H54 (cell line): ENCODE data around the gene NEK6.

ENCODE experiments used
- DNase-seq: peaks from one replicate; pipeline ENCODE4 v3.0.0; 2011; ENCODE audit warnings: low spot score, mixed read lengths; ENCODE audit not compliant: insufficient read length
- FAIRE-seq: peaks from 3 replicates; lab custom pipeline; 2011; peaks lifted over from hg19 to GRCh38; lab: Jason Lieb, UNC
- POLR2A ChIP-seq: IDR thresholded peaks from 2 replicates; pipeline ENCODE4 v1.6.1; 2011; ENCODE audit warnings: low read depth, mild to moderate bottlenecking, low read length

The NEK6 gene

DNA sequence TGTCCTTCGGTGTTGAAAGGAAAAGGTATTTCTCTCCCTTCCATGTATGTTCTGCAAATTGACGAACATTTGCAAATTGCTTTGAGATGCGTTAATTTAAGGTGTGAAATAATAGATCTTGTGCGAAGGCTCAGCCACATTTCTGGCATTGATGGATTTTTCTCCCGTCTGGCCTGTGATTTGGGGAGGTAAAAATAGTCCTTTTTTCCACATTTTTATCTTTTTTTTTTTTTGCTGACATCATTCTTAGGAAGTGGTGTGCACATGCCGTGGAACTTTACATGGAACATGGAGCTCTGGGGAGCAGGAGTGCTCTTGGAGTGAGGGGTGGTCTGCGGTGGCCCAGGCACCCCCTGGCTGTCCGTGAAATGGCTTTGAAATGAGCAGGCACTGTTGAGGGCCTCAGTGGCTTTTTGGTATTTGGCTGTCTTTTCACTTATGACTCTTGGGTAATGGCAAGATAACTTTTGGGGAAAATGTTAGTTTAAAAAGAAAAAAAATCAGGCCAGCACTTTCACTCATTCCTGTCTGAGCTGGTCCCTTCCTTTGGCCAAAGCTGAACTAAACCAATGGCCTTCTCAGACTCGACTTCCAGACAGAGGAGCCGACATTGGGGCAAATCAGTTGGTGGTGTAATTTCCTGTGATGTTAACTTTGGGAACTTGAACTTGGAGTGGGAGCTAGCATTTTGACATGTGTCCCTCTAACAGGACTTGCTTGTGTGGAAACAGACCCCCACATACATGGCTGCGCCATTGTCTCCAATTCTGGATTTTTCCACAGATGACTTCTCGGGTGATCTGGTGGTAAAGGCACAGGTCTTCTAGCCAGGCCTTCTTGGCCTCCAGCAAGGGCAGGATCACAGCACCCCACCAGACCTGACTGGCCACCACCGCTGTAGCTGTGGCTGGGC lies 4.2 kb downstream of the NEK6 start:
- no peak for TF ChIP-seq POLR2A
- no peak for DNase-seq
- no peak for FAIRE-seq

DNA sequence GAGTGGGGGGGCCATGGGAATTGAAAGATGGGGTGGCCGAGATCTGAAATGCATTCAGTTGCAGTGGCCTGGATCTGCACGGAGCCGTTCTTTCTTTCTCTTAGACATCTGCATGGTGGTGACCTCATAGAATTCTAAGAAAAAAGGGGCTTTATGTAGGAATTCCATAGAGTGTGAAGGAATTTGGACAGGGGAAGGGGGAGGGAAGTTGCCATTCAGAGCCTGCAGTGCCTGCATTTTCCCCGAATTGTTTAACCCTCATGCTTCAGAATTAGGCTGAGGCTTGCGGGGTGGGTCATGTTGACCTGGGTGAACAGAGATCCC lies 4.9 kb downstream of the NEK6 start:
- FAIRE-seq: no peak
- no peak for DNase-seq
- TF ChIP-seq POLR2A: no peak

DNA sequence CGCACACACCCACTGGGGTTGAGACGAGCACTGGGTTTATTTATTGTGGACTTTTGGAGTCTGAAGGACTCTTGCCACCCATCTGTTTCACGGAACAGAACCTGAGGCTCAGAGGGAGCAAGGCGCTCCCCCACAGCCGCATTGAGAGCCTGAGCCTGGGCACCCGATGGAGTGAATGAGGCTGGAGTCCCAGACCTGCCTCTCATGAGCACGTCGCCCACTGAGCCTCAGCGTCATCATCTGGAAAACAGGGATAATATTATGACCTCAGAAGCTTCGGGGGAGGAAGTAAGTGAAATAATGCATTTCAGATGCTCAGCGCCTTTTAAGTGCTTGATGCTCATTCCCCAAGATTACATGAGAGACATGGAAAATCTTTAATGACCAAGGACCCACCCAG lies 5.5 kb downstream of the NEK6 start:
- FAIRE-seq (no peak), DNase-seq (no peak)
- TF ChIP-seq POLR2A: no peak

DNA sequence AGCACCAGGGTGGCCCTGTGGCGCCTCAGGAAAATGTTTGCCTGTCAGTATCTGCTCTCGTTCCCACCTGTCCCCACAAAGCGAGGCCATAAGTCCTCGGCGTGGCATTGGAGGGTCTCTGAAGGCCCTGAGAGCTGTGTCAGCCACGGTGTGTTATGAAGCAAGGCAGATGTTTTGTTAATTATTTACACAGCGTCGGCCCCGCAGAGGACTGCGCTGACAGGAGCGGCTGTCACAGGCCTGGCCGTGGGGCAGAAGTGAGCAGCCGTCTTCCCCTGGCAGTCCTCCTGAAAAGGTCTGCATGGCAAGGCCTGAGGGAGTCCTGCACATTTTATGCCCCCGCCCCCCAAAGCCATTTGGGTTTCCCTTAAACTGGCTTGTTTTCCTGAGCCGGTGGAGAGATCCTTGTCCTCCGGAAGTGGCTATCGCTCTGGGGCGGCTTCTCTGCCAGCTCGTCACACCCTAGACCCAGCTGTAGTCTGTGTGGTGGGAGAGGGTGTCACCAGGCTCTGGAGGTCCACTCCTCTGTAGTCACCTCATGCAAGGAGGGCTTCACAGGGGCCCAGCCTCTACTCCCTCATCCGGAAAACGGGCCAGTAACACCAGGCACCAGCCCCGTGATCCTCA lies 6.2 kb downstream of the NEK6 start:
- DNase-seq (no peak), FAIRE-seq (no peak)

DNA sequence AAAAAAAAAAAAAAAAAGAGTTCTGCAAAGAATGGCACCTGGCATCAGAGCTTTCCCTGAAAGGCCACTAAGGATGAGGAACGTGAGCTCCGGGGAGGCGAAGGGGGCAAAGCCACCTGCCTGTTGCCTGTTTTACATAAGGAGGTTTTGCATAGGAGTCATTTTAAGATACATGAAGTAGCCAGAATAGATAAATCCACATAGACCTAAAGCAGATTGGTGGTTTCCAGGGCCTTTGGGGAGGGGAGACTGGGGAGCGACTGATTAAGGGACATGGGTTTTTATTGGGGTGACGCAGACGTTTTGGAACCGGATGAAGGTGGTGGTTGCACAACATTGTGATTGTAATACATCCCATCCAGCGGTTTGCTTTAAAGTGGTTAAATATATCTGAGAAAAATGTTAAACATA lies 7.1 kb downstream of the NEK6 start:
- no peak for DNase-seq
- FAIRE-seq: no peak
- no peak for TF ChIP-seq POLR2A

More for the DNA sequence above, 6.2 kb downstream of the NEK6 start:
- no peak for TF ChIP-seq POLR2A

DNA sequence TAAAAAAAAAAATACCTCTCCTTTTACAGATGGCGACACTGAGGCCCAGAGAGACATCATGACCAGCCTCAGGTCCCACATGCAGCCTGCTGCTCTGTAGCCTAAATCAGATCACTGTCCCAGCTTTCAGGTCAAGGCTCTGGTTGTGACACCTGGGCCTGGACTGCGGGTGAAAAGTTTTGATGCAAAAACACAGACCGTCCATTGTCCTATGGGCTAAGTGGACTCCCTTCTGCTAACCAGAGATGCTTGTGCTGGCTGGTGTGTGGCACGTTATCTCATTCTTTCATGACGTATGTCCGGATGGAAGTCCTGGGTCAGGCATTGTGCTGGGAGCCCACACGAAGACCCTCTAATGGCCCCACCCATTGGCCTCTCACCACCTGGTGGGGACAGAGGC lies 7.8 kb downstream of the NEK6 start:
- FAIRE-seq (no peak), DNase-seq (no peak)
- TF ChIP-seq POLR2A: no peak

DNA sequence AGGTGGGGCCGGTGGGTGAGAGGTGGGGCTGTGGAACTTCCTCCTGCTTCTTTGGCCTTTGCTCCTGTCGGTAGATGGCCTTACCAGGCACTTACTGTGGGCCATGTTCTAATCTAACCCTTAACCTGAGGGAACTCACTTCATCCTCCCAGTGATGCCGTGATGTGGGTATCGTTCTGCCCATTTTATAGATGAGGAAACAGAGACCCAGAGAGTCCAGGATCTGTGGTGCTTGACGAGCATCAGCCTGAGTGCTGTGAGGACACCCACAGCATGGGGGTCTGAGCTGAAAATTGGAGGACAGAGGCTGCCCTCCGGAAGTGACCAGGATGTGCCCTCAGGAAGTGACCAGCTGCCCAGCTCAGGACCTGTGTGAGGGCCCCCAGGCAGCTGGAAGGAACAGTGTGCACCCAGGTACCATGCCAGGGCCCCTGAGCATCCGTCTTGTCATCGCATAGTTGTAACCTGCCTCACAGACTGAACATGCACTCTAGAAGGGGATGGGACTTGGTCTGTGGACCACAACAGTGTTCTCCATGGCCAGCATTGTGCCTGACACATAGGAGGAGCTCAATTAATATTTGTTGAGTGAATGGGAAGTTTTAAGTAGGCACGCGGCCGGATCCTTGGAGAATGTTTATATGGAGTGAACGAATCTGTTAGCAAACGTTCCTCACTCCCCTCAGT lies 8.5 kb downstream of the NEK6 start:
- peak; percentile 37 for DNase-seq
- no peak for TF ChIP-seq POLR2A
- no peak for FAIRE-seq

DNA sequence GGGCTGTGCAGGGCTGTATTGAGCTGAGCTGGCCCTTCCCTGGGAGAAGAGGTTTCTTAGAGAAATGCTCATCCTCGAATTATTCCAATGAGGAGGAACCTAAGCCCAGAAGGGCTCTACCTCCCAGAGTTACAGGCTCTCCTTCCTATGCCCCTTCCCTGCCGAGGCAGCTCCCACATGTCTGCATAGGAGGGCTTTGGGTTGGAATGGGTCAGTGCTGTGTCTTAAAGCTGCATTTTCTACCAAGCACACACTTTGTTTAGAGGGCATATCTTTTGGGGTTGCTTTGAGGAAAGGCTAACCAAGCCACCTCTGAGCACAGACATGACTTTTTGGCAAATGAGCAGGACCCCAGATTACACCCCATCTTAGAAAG lies 9.1 kb downstream of the NEK6 start:
- FAIRE-seq: no peak
- no peak for TF ChIP-seq POLR2A

DNA sequence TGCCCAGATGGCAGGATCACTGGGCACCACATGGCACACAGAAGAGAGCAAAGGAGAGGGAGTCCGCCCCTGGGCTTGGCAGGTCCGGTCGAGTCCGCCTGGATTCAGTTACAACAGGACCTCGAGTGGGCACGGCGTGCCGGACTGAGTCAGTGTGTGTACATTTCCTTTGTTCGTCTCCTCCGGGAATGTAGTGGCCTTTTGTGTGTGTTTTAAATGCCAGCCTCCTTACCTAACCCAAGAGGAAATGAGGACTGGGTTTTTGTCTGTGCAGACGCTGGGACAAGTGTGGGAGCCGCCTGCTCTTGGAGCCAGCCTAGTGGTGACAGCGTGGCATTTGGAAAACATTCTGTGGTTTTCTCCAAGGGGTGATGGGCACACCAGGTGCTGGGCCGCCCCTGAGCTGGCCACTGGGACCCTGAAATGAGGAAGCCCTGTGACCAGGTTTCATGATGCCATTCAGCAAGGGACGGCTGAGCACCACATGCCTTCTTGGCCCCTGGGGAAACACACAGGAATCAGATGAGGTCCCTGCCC lies 9.6 kb downstream of the NEK6 start:
- peak; percentile 95 for DNase-seq
- peak; percentile 19; the same call in 1 of the 2 replicates for TF ChIP-seq POLR2A
- FAIRE-seq: peak; percentile 86

More for the DNA sequence above, 9.1 kb downstream of the NEK6 start:
- no peak for DNase-seq

DNA sequence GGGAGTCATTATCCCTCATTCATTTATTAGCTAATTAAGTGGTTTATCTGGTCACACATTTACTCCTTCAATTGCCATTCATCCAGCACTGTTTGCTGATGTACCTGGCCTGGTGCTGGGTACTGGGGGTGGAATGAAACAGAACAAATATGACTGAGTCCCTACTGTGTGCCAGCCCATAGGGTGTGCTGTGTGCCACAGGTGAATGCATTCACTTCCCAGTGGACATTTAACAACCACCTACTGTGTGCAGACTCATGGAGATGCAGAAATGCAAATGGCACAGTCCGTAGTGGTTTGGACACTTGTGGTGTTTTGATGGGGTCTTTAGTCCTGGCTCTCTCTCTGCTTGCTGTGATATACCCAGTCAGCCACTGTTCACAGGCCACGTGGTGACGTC lies 10.5 kb downstream of the NEK6 start:
- DNase-seq (no peak), FAIRE-seq (no peak)
- no peak for TF ChIP-seq POLR2A

DNA sequence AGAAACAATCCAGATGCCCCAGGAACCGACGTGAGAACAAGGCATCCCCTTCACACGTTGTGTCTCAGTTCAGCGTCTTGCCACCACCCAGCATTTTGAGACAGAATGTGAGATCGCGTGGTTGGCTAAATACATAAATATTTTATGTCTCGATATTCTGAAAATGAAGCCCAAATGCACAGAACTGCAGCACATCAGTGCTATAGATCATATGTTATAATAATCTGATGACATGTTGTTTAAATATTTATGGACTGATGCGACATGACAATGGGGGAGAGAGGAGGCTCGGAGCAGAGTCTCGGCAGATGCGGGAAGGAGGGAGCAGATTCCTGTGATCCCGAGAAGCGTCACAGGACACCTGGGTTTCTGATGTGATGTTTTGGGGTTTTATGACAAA lies 10.9 kb downstream of the NEK6 start:
- TF ChIP-seq POLR2A: no peak
- DNase-seq: no peak

DNA sequence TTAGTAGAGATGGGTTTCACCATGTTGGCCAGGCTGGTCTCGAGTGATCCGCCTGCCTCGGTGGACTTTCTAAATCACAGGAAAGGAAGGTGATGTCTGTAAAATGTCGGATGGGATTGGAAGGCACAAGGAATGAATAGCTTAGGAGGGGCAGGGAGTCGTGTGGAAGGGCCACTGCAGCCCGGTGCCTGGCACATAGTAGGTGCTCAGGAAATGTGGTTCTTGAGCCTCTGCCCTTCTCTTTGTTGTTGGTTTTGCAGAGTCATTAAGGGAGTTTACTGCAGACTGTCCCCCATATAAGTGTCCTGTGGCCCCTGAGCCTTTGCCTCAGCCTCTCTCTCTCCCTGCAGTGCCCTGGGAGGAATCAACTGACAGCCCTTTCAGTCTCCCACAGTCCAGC lies 11.8 kb downstream of the NEK6 start:
- FAIRE-seq: no peak
- DNase-seq: no peak
- TF ChIP-seq POLR2A: no peak

More for the DNA sequence above, 10.9 kb downstream of the NEK6 start:
- no peak for FAIRE-seq

DNA sequence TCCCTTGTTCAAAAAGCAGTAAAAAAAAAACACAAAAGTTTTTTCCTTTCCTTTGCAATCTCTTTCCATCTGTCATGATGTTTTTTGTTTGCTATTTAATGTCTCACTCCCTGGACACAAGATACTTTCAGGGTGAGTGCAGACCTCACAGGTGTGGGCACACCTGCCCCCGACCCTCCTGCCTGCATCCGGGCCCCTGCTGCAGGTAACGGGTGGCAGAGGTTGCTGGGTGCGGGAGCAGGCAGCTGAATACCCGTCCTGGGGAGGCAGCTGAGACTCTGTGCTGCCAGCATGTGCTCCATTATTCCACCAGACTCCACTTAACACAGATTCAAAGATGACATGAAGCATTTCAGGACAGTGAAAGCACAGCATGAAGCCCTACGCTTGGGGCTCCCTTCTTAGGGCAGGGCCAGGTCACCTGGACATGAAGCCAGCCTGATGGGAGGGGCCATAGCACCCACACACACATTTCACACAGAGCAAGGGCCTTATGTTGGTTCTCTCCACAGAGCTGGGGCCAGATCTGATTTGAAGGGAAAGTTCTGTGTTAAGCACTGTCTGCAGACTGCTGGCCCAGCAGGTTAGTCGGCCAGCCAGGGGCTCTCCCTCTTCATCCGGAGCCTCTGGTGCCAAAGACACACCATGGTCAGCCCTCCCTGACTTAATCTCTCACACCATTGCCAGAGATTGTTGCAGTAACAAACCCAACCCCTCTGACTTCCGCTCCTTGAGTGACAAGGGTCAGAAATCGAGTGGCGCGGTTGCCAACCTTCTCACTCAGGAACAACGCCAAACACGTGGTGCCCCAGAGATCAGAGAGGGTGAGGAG lies 13.0 kb downstream of the NEK6 start:
- no peak for TF ChIP-seq POLR2A
- DNase-seq: no peak
- FAIRE-seq: no peak

DNA sequence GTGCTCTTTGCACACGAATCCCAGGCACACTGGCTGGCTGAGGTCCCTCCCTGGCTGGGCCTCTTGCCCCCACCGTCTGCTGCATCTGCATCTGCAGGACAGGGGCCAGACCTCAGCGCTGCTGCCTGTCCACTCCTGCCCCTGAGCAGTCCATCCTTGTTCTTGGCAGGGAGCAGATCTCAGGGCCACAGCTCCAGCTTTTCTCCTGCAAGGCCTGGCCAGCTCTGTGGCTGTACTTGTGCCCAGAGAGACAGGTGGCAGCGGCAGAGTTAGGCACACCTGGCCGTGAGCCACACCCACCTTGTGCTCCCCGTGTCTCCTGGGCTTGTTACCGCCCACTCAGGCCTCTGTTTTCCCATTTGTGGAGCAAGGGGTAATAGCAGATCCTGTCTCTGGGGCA lies 13.9 kb downstream of the NEK6 start:
- DNase-seq (no peak), FAIRE-seq (no peak)
- no peak for TF ChIP-seq POLR2A
